ENCODE measurements around the gene PUS7L.

DNA sequence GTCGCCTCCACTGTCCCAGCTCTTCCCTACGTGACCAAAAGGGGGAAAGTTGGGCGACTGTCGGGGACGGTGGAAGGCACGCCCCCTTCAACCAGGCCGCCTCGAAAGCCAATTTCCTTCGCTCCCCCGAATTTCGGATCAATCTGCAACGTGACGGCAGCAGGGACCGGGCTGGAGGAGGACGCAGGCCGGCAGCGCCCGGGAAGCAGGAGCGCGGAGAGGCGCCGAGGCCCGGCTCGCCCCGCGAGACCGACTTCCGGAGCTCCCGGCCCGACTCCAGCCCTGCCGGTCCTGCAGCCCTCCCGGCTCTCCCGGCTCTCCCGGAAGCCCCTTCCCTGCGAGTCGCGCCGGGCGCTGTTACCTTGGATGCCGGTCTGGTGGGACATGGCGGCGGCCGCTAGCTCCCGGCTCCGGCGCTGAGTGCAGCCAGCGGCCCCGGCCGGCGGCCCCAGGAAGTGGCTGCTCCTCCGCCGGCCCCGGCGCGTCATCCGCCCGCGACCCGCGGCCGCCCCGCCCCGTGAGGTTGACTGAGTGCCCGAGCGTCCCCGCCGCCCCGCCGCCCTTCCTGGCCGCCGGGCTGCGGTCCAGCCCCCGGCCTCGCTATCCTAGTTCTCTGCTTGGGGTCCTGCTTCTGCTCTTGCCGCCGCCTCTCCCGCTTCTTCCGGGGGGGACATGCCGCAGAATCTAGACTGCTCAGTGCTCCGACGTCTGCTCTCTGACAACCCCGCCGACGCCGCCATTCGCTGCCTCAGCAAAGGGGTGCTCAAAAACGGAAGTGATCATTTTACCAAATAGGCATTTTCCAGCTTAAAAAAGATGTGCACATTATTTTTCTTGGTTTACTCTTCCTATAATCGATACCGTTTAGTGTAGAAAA is 47.5 kb upstream of the PUS7L start, which contains the start of gene TWF1:
- peak; percentile 43 for TF ChIP-seq CTCF (IDR thresholded peaks at IDR 0.05)
- TF ChIP-seq, protein P1, sequence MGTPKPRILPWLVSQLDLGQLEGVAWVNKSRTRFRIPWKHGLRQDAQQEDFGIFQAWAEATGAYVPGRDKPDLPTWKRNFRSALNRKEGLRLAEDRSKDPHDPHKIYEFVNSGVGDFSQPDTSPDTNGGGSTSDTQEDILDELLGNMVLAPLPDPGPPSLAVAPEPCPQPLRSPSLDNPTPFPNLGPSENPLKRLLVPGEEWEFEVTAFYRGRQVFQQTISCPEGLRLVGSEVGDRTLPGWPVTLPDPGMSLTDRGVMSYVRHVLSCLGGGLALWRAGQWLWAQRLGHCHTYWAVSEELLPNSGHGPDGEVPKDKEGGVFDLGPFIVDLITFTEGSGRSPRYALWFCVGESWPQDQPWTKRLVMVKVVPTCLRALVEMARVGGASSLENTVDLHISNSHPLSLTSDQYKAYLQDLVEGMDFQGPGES (IDR thresholded peaks at IDR 0.05; ENCODE audit: low read depth, low read length): no peak
- TF ChIP-seq, protein P2, sequence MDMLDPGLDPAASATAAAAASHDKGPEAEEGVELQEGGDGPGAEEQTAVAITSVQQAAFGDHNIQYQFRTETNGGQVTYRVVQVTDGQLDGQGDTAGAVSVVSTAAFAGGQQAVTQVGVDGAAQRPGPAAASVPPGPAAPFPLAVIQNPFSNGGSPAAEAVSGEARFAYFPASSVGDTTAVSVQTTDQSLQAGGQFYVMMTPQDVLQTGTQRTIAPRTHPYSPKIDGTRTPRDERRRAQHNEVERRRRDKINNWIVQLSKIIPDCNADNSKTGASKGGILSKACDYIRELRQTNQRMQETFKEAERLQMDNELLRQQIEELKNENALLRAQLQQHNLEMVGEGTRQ (IDR thresholded peaks at IDR 0.05; ENCODE audit: borderline replicate concordance, low read depth, low read length): no peak
- TF ChIP-seq NFIC (IDR thresholded peaks at IDR 0.05; ENCODE audit: borderline replicate concordance): peak; percentile 8; the same call in 1 of the 2 replicates
- no peak for TF ChIP-seq TEAD4 (IDR thresholded peaks at IDR 0.05; ENCODE audit: borderline replicate concordance, insufficient read depth)
- TF ChIP-seq RAD21 (IDR thresholded peaks at IDR 0.05; ENCODE audit: low read length): no peak
- TF ChIP-seq SIN3A (IDR thresholded peaks at IDR 0.05; ENCODE audit: borderline replicate concordance, low read depth, low read length): 0 out of 2 replicates have a peak, but pooled peaks have one; percentile 59
- TF ChIP-seq NRF1 (IDR thresholded peaks at IDR 0.05; ENCODE audit: low read depth, low read length): no peak
